CD14-positive monocyte (primary cell): ENCODE results near the gene PNKP. TPM values are rescaled to one million over a fixed set of nuclear protein-coding genes. Genes with fewer than 3 reads are reported as not detected.

Experiments used
- DNase-seq, 3 donors: peaks; one replicate each; pipeline ENCODE4 v3.0.0-alpha.2; 2011 to 2022
- H2AFZ ChIP-seq: 2 replicates; pipeline ENCODE4 v1.6.0; 2012; ENCODE audit warnings: mild to moderate bottlenecking, low read depth, low read length, inconsistent platforms; ENCODE audit not compliant: insufficient read depth, poor library complexity, severe bottlenecking
- H3K27ac ChIP-seq, 2 donors: 1 replicate in 1 of 2; 2 replicates in 1 of 2; pipeline ENCODE4 v1.5.1; 2012 to 2013; ENCODE audit warnings: low read length in 2 of 2, control low read depth in 1 of 2, inconsistent platforms in 1 of 2, low read depth in 1 of 2, mild to moderate bottlenecking in 1 of 2
- H3K27me3 ChIP-seq, 2 donors: one replicate each; pipeline versions ENCODE4 v1.6.0 to v1.6.1; 2011 to 2013; ENCODE audit warnings: low read length in 2 of 2; ENCODE audit not compliant: control insufficient read depth in 2 of 2, insufficient read depth in 2 of 2
- H3K36me3 ChIP-seq, 2 donors: replicated peaks in 1 of 2; 1 replicate in 1 of 2; 2 replicates in 1 of 2; pipeline versions ENCODE4 v1.5.1 to v1.6.1; 2012 to 2013; ENCODE audit warnings: low read length in 2 of 2, control low read depth in 1 of 2, inconsistent platforms in 1 of 2, mild to moderate bottlenecking in 1 of 2; ENCODE audit not compliant: insufficient read depth in 2 of 2, control insufficient read depth in 1 of 2
- H3K4me1 ChIP-seq, 2 donors: 1 replicate in 1 of 2; 2 replicates in 1 of 2; pipeline versions ENCODE4 v1.5.1 to v1.6.1; 2012 to 2013; ENCODE audit warnings: low read length in 2 of 2, control low read depth in 1 of 2, inconsistent platforms in 1 of 2, mild to moderate bottlenecking in 1 of 2, moderate library complexity in 1 of 2; ENCODE audit not compliant: insufficient read depth in 2 of 2, control insufficient read depth in 1 of 2
- H3K4me2 ChIP-seq: replicated peaks from 2 replicates; pipeline ENCODE3; 2012; ENCODE audit warnings: low read length, moderate library complexity, mild to moderate bottlenecking; ENCODE audit not compliant: poor library complexity, severe bottlenecking; ENCODE audit errors: extremely low read depth
- H3K4me3 ChIP-seq, 3 experiments: fragments of 200-600 bp in 1 of 3; sonication (generic) in 1 of 3; replicated peaks in 1 of 3; 1 replicate in 2 of 3; 2 replicates in 1 of 3; pipeline ENCODE4 v1.5.1; 2011 to 2013; ENCODE audit warnings: low read length in 3 of 3, mild to moderate bottlenecking in 3 of 3, control low read depth in 2 of 3, low read depth in 2 of 3, inconsistent platforms in 1 of 3, moderate library complexity in 1 of 3
- H3K79me2 ChIP-seq: 2 replicates; pipeline ENCODE4 v1.6.0; 2012; ENCODE audit warnings: mild to moderate bottlenecking, control low read depth, inconsistent platforms, low read length, moderate library complexity; ENCODE audit not compliant: insufficient read depth
- H3K9ac ChIP-seq: 2 replicates; pipeline ENCODE4 v1.6.0; 2017; ENCODE audit warnings: low read length, mild to moderate bottlenecking; ENCODE audit not compliant: insufficient read depth, poor library complexity, severe bottlenecking
- H3K9me3 ChIP-seq, 2 donors: replicated peaks in 1 of 2; 1 replicate in 1 of 2; 2 replicates in 1 of 2; pipeline versions ENCODE4 v1.5.1 to v1.6.1; 2012 to 2013; ENCODE audit warnings: low read length in 2 of 2, control low read depth in 1 of 2; ENCODE audit not compliant: control insufficient read depth in 1 of 2, insufficient read depth in 1 of 2
- H4K20me1 ChIP-seq: 2 replicates; pipeline ENCODE4 v1.6.0; 2012; ENCODE audit warnings: mild to moderate bottlenecking, low read length, control low read depth, moderate library complexity; ENCODE audit not compliant: insufficient read depth
- H3K27ac Mint-ChIP-seq, 7 donors: one replicate each; pipeline ENCODE4 v1.8.0; 2020; ENCODE audit warnings: mild to moderate bottlenecking in 7 of 7, mixed read lengths in 7 of 7, moderate library complexity in 6 of 7, inconsistent platforms in 2 of 7
- H3K27me3 Mint-ChIP-seq, 3 donors: one replicate each; pipeline ENCODE4 v1.8.0; 2021 to 2022; ENCODE audit warnings: low read depth in 3 of 3, mild to moderate bottlenecking in 3 of 3, mixed read lengths in 3 of 3, moderate library complexity in 3 of 3, inconsistent platforms in 1 of 3
- H3K36me3 Mint-ChIP-seq, 2 donors: one replicate each; pipeline ENCODE4 v1.8.0; 2020; ENCODE audit warnings: mixed read lengths in 2 of 2, inconsistent platforms in 1 of 2, mild to moderate bottlenecking in 1 of 2
- H3K4me1 Mint-ChIP-seq: one replicate; pipeline ENCODE4 v1.8.0; 2020; ENCODE audit warnings: mild to moderate bottlenecking, mixed read lengths
- H3K4me3 Mint-ChIP-seq, 2 donors: one replicate each; pipeline ENCODE4 v1.8.0; 2020; ENCODE audit warnings: mild to moderate bottlenecking in 2 of 2, mixed read lengths in 2 of 2, moderate library complexity in 1 of 2
- H3K9me3 Mint-ChIP-seq, 7 donors: one replicate each; pipeline ENCODE4 v1.8.0; 2020 to 2022; ENCODE audit warnings: mixed read lengths in 7 of 7, mild to moderate bottlenecking in 6 of 7, moderate library complexity in 6 of 7, inconsistent platforms in 2 of 7
- WGBS: methylation state at CpG from one replicate; pipeline ENCODE4 v1.1.5; 2013; ENCODE audit warnings: missing lambda C conversion rate; ENCODE audit not compliant: insufficient coverage; 5-methylcytosine and 5-hydroxymethylcytosine counted together
- intact Hi-C, 2 donors: fragments of 100-400 bp; cut with micrococcal nuclease; formaldehyde crosslinking; loops; one replicate each; pipeline versions ENCODE4 v1.15.0 to v1.15.1; 2023
- polyA plus RNA-seq, 3 donors: library from polyadenylated mRNA; depleted of rRNA in 1 of 3; unstranded in 2 of 3; stranded (reverse) in 1 of 3; fragments of 300-500 nt in 2 of 3; fragments of >200 nt in 1 of 3; fragmentation: Illumina TruSeq in 2 of 3; gene quantifications; 1 replicate in 2 of 3; 2 replicates in 1 of 3; pipeline ENCODE4 v1.2.3, GENCODE V29; 2012 to 2021
- TF ChIP-seq, protein P1 (sequence below): fragments of 200-600 bp; IDR thresholded peaks from one replicate; pipeline ENCODE4 v1.8.0; 2022; ENCODE audit warnings: antibody characterized with exemption, mild to moderate bottlenecking

Gene PNKP
- polyA plus RNA-seq, 3 donors: 23.0 to 88.6 (median 30.2) TPM

DNA sequence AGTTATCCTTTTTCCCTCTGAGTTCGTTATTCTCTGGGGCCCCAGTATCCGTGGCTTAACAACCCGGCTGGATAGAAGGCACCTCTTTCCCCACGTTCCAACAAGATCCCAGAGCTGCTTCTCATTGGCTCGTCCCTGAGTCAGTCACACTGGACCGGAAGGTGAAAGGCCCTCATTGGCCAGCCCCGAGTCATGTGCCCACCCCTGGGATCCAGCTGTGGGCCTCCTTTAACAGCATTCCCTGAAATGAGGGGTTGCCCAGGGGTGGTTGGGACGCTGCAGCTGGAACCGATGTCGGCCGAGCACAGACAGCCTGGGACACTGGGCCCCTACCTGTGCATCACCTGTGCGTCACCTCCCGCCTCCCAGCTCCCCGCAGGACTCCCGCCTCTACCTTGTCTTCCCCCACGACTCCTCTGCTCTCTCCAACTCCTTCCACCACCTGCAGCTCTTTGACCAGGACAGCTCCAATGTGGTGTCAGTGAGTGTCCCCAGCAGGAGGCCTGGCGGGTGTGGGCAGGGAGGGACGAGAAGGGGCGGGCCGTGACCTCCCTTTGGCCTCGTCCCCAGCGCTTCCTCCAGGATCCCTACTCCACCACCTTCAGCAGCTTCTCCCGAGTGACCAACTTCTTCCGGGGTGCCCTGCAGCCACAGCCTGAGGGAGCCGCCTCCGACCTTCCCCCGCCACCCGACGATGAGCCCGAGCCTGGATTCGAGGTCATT lies 14.5 kb upstream of the PNKP start:
- H4K20me1 ChIP-seq: peaks cover 44% of the 10 kb centered on the region
- peaks cover 64 to 67% of the 10 kb centered on the region in 2 donors for H3K36me3 Mint-ChIP-seq
- H3K27ac Mint-ChIP-seq: peak overlapping the region in 1 of 7 donors; percentile 50
- intact Hi-C loops: no loop called here
- no peaks in the 10 kb centered on the region for H3K9me3 ChIP-seq
- H3K4me3 ChIP-seq: no peak overlapping the region
- peaks cover 0 to 5% (median 2%) of the 10 kb centered on the region in 3 donors for H3K27me3 Mint-ChIP-seq
- no peak for DNase-seq
- no peak overlapping the region for H2AFZ ChIP-seq
- no peak overlapping the region for H3K9ac ChIP-seq
- H3K79me2 ChIP-seq: peaks cover 8% of the 10 kb centered on the region
- H3K4me3 Mint-ChIP-seq: no peak overlapping the region
- TF ChIP-seq, protein P1, sequence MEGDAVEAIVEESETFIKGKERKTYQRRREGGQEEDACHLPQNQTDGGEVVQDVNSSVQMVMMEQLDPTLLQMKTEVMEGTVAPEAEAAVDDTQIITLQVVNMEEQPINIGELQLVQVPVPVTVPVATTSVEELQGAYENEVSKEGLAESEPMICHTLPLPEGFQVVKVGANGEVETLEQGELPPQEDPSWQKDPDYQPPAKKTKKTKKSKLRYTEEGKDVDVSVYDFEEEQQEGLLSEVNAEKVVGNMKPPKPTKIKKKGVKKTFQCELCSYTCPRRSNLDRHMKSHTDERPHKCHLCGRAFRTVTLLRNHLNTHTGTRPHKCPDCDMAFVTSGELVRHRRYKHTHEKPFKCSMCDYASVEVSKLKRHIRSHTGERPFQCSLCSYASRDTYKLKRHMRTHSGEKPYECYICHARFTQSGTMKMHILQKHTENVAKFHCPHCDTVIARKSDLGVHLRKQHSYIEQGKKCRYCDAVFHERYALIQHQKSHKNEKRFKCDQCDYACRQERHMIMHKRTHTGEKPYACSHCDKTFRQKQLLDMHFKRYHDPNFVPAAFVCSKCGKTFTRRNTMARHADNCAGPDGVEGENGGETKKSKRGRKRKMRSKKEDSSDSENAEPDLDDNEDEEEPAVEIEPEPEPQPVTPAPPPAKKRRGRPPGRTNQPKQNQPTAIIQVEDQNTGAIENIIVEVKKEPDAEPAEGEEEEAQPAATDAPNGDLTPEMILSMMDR: no peak
- no peak overlapping the region for H3K4me2 ChIP-seq
- H3K9me3 Mint-ChIP-seq: peaks cover 0 to 4% (median 0%) of the 10 kb centered on the region in 7 donors
- peaks cover 51 to 58% of the 10 kb centered on the region in 2 donors for H3K36me3 ChIP-seq
- WGBS: 88% methylated on average over 19 of the region's 31 CpGs
- H3K4me1 ChIP-seq: peaks cover 15 to 18% of the 10 kb centered on the region in 2 donors
- no peaks in the 10 kb centered on the region for H3K27me3 ChIP-seq
- peaks cover 16% of the 10 kb centered on the region for H3K4me1 Mint-ChIP-seq
- no peak overlapping the region for H3K27ac ChIP-seq

DNA sequence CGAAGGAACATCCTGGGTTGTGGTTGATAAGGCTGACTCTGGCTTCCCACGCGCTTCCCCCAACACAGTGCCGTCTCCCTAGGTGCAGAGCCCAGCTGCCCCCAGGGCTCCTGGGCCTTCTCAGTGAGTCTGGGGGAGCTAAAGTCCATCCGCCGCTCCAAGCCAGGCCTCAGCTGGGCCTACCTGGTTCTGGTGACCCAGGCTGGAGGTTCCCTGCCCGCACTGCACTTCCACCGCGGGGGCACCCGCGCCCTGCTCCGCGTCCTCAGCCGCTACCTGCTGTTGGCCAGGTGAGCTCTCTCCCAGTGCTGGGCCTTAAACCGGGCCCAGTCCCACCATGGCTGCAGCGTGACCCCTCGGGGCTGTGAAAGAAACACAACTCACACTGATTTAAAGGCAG lies 13.8 kb upstream of the PNKP start:
- H3K27ac Mint-ChIP-seq: no peak overlapping the region
- Histone ChIP-seq H3K9ac (no peak overlapping the region), H3K9me3 (no peaks in the 10 kb centered on the region), H3K4me1 (peaks cover 15 to 18% of the 10 kb centered on the region in 2 donors), H3K27me3 (no peaks in the 10 kb centered on the region), H3K79me2 (peaks cover 11% of the 10 kb centered on the region), H3K4me3 (no peak overlapping the region), H2AFZ (no peak overlapping the region), H3K4me2 (no peak overlapping the region), H3K36me3 (peaks cover 51 to 58% of the 10 kb centered on the region in 2 donors), H3K27ac (no peak overlapping the region), H4K20me1 (peaks cover 44% of the 10 kb centered on the region)
- TF ChIP-seq, protein P1: no peak
- H3K4me3 Mint-ChIP-seq: no peak overlapping the region
- H3K4me1 Mint-ChIP-seq: peaks cover 16% of the 10 kb centered on the region
- peaks cover 0 to 5% (median 2%) of the 10 kb centered on the region in 3 donors for H3K27me3 Mint-ChIP-seq
- intact Hi-C loops: no loop called here
- H3K9me3 Mint-ChIP-seq: peaks cover 0 to 3% (median 0%) of the 10 kb centered on the region in 7 donors
- WGBS: over 99% methylated on average over 13 of the region's 17 CpGs
- peaks cover 64% of the 10 kb centered on the region in 2 donors for H3K36me3 Mint-ChIP-seq
- DNase-seq: no peak
